K562 (cell line): ENCODE data around the gene TMEM203. TPM values are rescaled to one million over a fixed set of nuclear protein-coding genes. Genes with fewer than 3 reads are reported as not detected.

Experiments used
- CHD4 ChIP-seq: fragments of 200-600 bp; sonication (generic); IDR thresholded peaks from 3 replicates; pipeline ENCODE4 v1.6.1; 2012; ENCODE audit warnings: low read depth, mild to moderate bottlenecking, mixed read lengths, low read length, inconsistent platforms; ENCODE audit not compliant: insufficient read depth, insufficient replicate concordance, poor library complexity, severe bottlenecking
- CREM ChIP-seq: IDR thresholded peaks from 2 replicates; pipeline ENCODE4 v1.6.1; 2014; ENCODE audit warnings: antibody characterized with exemption, low read depth
- CSDE1 ChIP-seq, 2 experiments: fragments of 450-650 bp; IDR thresholded peaks; 2 replicates each; pipeline ENCODE4 v1.6.1; 2016; ENCODE audit warnings: mild to moderate bottlenecking in 1 of 2
- GTF2F1 ChIP-seq: IDR thresholded peaks from 2 replicates; pipeline ENCODE4 v1.6.1; 2011; ENCODE audit warnings: low read depth, low read length, improper control_type of control experiment
- HEY1 ChIP-seq: fragments of 250-450 bp; sonication (Bioruptor Pico); IDR thresholded peaks from 2 replicates; pipeline ENCODE4 v1.5.0; 2020; ENCODE audit warnings: mild to moderate bottlenecking, moderate library complexity, borderline replicate concordance
- HIVEP1 ChIP-seq: fragments of 250-450 bp; sonication (Bioruptor Pico); IDR thresholded peaks from 2 replicates; pipeline ENCODE4 v1.4.0; 2020; ENCODE audit warnings: mild to moderate bottlenecking
- MED1 ChIP-seq: sonication (generic); formaldehyde crosslinking; IDR thresholded peaks from 2 replicates; pipeline ENCODE4 v1.8.1; 2023; ENCODE audit warnings: missing genetic modification reagents, borderline replicate concordance
- RBM25 ChIP-seq: fragments of 200-400 bp; formaldehyde crosslinking; IDR thresholded peaks from 2 replicates; pipeline ENCODE4 v1.6.1; 2018; ENCODE audit warnings: low read length, low read depth, moderate library complexity; ENCODE audit not compliant: severe bottlenecking
- RBM34 ChIP-seq: fragments of 200-400 bp; formaldehyde crosslinking; IDR thresholded peaks from 2 replicates; pipeline ENCODE4 v1.6.1; 2018; ENCODE audit warnings: low read length, borderline replicate concordance; ENCODE audit not compliant: insufficient read depth
- SAFB2 ChIP-seq: fragments of 200-400 bp; formaldehyde crosslinking; IDR thresholded peaks from 2 replicates; pipeline ENCODE4 v1.6.1; 2018; ENCODE audit warnings: borderline replicate concordance, low read length, low read depth, moderate library complexity; ENCODE audit not compliant: severe bottlenecking
- SMAD1 ChIP-seq: fragments of 150-350 bp; IDR thresholded peaks from 2 replicates; pipeline ENCODE4 v1.6.1; 2014; ENCODE audit warnings: low read length, low read depth; ENCODE audit not compliant: partially characterized antibody
- SUPT5H ChIP-seq: fragments of 450-650 bp; IDR thresholded peaks from 2 replicates; pipeline ENCODE4 v1.6.1; 2016
- TAF9B ChIP-seq: fragments of 450-650 bp; IDR thresholded peaks from 2 replicates; pipeline ENCODE4 v1.6.1; 2018; ENCODE audit warnings: mild to moderate bottlenecking; ENCODE audit not compliant: partially characterized antibody
- TAL1 ChIP-seq: fragments of 450-650 bp; IDR thresholded peaks from 2 replicates; pipeline ENCODE4 v1.6.1; 2016; ENCODE audit warnings: mild to moderate bottlenecking
- TFAM ChIP-seq: fragments of 250-450 bp; sonication (Bioruptor Pico); conservative IDR thresholded peaks from 2 replicates; pipeline ENCODE4 v1.5.0; 2021; ENCODE audit warnings: mild to moderate bottlenecking, moderate library complexity
- XRCC3 ChIP-seq: fragments of 450-650 bp; IDR thresholded peaks from 2 replicates; pipeline ENCODE4 v1.6.1; 2017; ENCODE audit warnings: mild to moderate bottlenecking, moderate library complexity
- ZKSCAN1 ChIP-seq: fragments of 150-350 bp; IDR thresholded peaks from 2 replicates; pipeline ENCODE4 v1.6.1; 2016; ENCODE audit warnings: low read depth, low read length
- ZNF444 ChIP-seq: fragments of 250-450 bp; sonication (Bioruptor Pico); IDR thresholded peaks from 2 replicates; pipeline ENCODE4 v1.4.0; 2020; ENCODE audit warnings: mild to moderate bottlenecking, moderate library complexity
- ZNF561 ChIP-seq: fragments of 450-650 bp; formaldehyde crosslinking; conservative IDR thresholded peaks from 2 replicates; pipeline ENCODE4 v1.4.0; 2020; ENCODE audit warnings: mild to moderate bottlenecking, moderate library complexity
- ZNF766 ChIP-seq: fragments of 200-800 bp; sonication (Bioruptor generic); conservative IDR thresholded peaks from 2 replicates; pipeline ENCODE4 v1.6.1; 2016; ENCODE audit warnings: missing genetic modification characterization, missing compliant biosample characterization
- ZNF785 ChIP-seq: fragments of 250-450 bp; sonication (Bioruptor Pico); IDR thresholded peaks from 2 replicates; pipeline ENCODE4 v1.4.0; 2020; ENCODE audit warnings: mild to moderate bottlenecking
- ZSCAN29 ChIP-seq: fragments of 450-650 bp; IDR thresholded peaks from 2 replicates; pipeline ENCODE4 v1.6.1; 2017
- polyA plus RNA-seq, 8 experiments: library from polyadenylated mRNA; depleted of rRNA in 4 of 8; stranded (reverse) in 5 of 8; unstranded in 3 of 8; fragments of >200 nt; fragmentation: Nextera tagmentation in 2 of 8; fragmentation: Illumina TruSeq in 1 of 8; extraction: Ambion mirVana in 2 of 8; extraction: Trizol in 1 of 8; gene quantifications; 2 replicates each; pipeline versions ENCODE4 v1.2.1 to v1.2.3, GENCODE V29; 2011 to 2014; ENCODE audit warnings: inconsistent platforms in 1 of 8, missing spikeins in 1 of 8
- total RNA-seq, 7 experiments: library from RNA; depleted of rRNA in 6 of 7; stranded (reverse); fragments of >200 nt in 6 of 7; fragmentation: Illumina TruSeq in 2 of 7; extraction: Trizol in 2 of 7; gene quantifications; 2 replicates each; pipeline versions ENCODE4 v1.2.1 to v1.2.3, GENCODE V29; 2011 to 2021; ENCODE audit warnings: low replicate concordance in 1 of 7
- TF ChIP-seq, protein P1 (sequence below): fragments of 450-650 bp; IDR thresholded peaks from 2 replicates; pipeline ENCODE4 v1.6.1; 2017; ENCODE audit warnings: antibody characterized with exemption
- TF ChIP-seq, protein P2 (sequence below), 2 experiments: fragments of 250-450 bp in 1 of 2; fragments of 450-650 bp in 1 of 2; sonication (Bioruptor Pico) in 1 of 2; IDR thresholded peaks; 2 replicates each; pipeline versions ENCODE4 v1.6.1 to v1.8.0; 2016 to 2021; ENCODE audit warnings: mild to moderate bottlenecking in 2 of 2, moderate library complexity in 2 of 2, missing compliant biosample characterization in 1 of 2, missing genetic modification characterization in 1 of 2
- TF ChIP-seq, protein P3 (sequence below): fragments of 450-650 bp; IDR thresholded peaks from 2 replicates; pipeline ENCODE4 v1.6.1; 2014; ENCODE audit warnings: low read depth, mild to moderate bottlenecking, moderate library complexity, borderline replicate concordance

The TMEM203 gene
- total and polyA plus RNA-seq, 9 of the 15 experiments (the other 6 are each of a cell fraction or from before 2014, with no cell fraction given): 8.8 to 59.5 (median 37.6) TPM

DNA sequence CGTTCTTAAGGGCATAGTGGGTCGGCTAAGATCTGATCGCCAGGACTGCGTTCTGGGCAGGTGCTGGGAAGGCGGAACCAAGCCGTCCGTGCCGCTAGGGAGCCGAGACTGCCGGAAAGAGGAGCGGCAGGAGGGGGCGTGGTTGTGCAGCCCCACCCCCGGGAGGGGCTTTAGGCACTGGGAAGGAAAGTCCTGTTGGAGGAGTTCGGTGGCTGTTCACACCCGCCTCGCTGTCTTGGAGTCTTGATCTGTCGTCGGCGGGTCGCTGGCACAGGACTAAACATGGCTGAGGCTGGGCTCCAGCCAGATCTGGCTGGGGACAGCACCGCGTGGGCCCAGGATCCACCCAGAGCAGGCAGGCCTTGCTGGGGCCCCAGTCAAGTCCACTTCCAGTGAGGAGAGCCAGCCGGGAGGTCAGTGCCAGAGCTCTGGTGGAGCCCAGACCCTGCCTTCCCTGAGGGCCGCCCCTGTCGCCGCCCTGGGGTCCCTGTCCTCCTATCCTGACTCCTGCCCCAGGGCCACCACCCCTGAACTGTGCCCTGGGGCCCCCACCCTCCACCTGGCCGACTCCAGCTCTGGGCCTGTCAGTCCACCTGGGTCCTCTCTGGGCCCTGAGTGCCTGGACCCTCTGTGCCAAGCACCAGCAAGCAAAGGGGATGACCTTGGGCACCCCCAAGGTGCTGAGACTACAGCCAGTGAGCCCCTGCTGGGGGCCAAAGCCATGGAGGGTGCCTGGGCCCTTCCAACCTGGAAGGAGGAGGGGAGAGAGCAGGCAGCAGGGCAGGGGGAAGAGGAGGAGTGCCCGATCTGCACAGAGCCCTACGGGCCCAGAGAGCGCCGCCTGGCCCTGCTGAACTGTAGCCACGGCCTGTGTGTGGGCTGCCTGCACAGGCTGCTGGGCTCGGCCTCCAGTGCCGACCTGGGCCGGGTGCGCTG, 12.1 kb upstream of the TMEM203 start (continued):
- TF ChIP-seq RBM34 (no peak), CHD4 (no peak), CREM (no peak), HEY1 (CRISPR knock-in tag) (no peak), TAL1 (no peak), HIVEP1 (no peak), ZNF785 (CRISPR knock-in tag) (no peak), ZNF444 (CRISPR knock-in tag) (no peak), GTF2F1 (no peak), ZNF561 (no peak), TAF9B (peak; percentile 16), ZKSCAN1 (0 out of 2 replicates have a peak, but pooled peaks have one; percentile 47), MED1 (no peak), SMAD1 (no peak), SUPT5H (peak; percentile 62), SAFB2 (no peak), ZNF766 (no peak), CSDE1 (IDR thresholded peaks at IDR 0.05) (no peak), TFAM (no peak), RBM25 (no peak), XRCC3 (no peak), ZSCAN29 (no peak)
- TF ChIP-seq, protein P1, sequence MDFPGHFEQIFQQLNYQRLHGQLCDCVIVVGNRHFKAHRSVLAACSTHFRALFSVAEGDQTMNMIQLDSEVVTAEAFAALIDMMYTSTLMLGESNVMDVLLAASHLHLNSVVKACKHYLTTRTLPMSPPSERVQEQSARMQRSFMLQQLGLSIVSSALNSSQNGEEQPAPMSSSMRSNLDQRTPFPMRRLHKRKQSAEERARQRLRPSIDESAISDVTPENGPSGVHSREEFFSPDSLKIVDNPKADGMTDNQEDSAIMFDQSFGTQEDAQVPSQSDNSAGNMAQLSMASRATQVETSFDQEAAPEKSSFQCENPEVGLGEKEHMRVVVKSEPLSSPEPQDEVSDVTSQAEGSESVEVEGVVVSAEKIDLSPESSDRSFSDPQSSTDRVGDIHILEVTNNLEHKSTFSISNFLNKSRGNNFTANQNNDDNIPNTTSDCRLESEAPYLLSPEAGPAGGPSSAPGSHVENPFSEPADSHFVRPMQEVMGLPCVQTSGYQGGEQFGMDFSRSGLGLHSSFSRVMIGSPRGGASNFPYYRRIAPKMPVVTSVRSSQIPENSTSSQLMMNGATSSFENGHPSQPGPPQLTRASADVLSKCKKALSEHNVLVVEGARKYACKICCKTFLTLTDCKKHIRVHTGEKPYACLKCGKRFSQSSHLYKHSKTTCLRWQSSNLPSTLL: no peak
- TF ChIP-seq, protein P2, sequence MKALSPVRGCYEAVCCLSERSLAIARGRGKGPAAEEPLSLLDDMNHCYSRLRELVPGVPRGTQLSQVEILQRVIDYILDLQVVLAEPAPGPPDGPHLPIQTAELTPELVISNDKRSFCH (CRISPR knock-in tag; IDR thresholded peaks at IDR 0.05): no peak
- TF ChIP-seq, protein P2 (tag; IDR thresholded peaks at IDR 0.05): 0 out of 2 replicates have a peak, but pooled peaks have one; percentile 21
- TF ChIP-seq, protein P3, sequence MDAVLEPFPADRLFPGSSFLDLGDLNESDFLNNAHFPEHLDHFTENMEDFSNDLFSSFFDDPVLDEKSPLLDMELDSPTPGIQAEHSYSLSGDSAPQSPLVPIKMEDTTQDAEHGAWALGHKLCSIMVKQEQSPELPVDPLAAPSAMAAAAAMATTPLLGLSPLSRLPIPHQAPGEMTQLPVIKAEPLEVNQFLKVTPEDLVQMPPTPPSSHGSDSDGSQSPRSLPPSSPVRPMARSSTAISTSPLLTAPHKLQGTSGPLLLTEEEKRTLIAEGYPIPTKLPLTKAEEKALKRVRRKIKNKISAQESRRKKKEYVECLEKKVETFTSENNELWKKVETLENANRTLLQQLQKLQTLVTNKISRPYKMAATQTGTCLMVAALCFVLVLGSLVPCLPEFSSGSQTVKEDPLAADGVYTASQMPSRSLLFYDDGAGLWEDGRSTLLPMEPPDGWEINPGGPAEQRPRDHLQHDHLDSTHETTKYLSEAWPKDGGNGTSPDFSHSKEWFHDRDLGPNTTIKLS: no peak
